ENCODE results near the gene NINJ1.

The NINJ1 gene

GRCh38 chr9:93086447-93087224, 47.4 kb downstream of the NINJ1 start:
- no peak for DNase-seq (ENCODE audit: insufficient read length)
- TF ChIP-seq POLR2AphosphoS5 (IDR thresholded peaks at IDR 0.05; ENCODE audit: low read depth, low read length) (no peak), TAF1 (IDR thresholded peaks at IDR 0.05; ENCODE audit: borderline replicate concordance, low read depth, low read length) (no peak), POLR2A (IDR thresholded peaks at IDR 0.05; ENCODE audit: low read depth, low read length) (no peak)
- FAIRE-seq = no peak

GRCh38 chr9:93085676-93086075, 48.4 kb downstream of the NINJ1 start:
- FAIRE-seq (no peak), DNase-seq (ENCODE audit: insufficient read length) (no peak)
- TF ChIP-seq TAF1 (IDR thresholded peaks at IDR 0.05; ENCODE audit: borderline replicate concordance, low read depth, low read length) (no peak), POLR2AphosphoS5 (IDR thresholded peaks at IDR 0.05; ENCODE audit: low read depth, low read length) (no peak), POLR2A (IDR thresholded peaks at IDR 0.05; ENCODE audit: low read depth, low read length) (no peak)

- FAIRE-seq = no peak
- TF ChIP-seq TAF1 (IDR thresholded peaks at IDR 0.05; ENCODE audit: borderline replicate concordance, low read depth, low read length) = no peak
- TF ChIP-seq POLR2A (IDR thresholded peaks at IDR 0.05; ENCODE audit: low read depth, low read length) = no peak
- no peak for TF ChIP-seq POLR2AphosphoS5 (IDR thresholded peaks at IDR 0.05; ENCODE audit: low read depth, low read length)
These were observed 49.6 kb downstream of the NINJ1 start for GRCh38 chr9:93084471-93084881.

GRCh38 chr9:93083592-93084470, 50.2 kb downstream of the NINJ1 start:
- DNase-seq (ENCODE audit: insufficient read length) (no peak), FAIRE-seq (no peak)
- TF ChIP-seq POLR2AphosphoS5 (IDR thresholded peaks at IDR 0.05; ENCODE audit: low read depth, low read length) = no peak

More at GRCh38 chr9:93084471-93084881, 49.6 kb downstream of the NINJ1 start:
- DNase-seq (ENCODE audit: insufficient read length) = no peak

GRCh38 chr9:93082841-93083411, 51.1 kb downstream of the NINJ1 start:
- DNase-seq (ENCODE audit: insufficient read length) (no peak), FAIRE-seq (peak; percentile 67)
- no peak for TF ChIP-seq POLR2AphosphoS5 (IDR thresholded peaks at IDR 0.05; ENCODE audit: low read depth, low read length)
- no peak for TF ChIP-seq POLR2A (IDR thresholded peaks at IDR 0.05; ENCODE audit: low read depth, low read length)
- TF ChIP-seq TAF1 (IDR thresholded peaks at IDR 0.05; ENCODE audit: borderline replicate concordance, low read depth, low read length) = no peak

DNA sequence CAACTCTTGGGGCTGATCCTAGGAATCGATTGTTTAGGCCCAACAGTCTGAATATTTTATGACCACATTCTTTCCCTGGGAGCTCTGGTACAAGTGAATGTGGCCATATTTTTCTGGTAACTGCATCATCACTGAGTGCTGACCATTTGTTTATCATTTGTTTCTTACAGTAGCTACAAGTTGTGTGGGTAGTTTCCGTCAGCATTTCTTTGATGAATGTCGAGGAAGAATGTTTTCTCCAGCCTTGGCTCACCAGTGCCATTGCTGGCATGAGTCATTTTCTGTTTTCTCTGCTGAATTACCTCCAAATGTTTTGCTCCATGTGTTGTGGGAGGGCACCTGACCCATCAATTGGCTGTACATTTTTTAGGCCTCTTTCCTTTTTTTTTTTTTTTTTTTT, 52.1 kb downstream of the NINJ1 start:
- DNase-seq (ENCODE audit: insufficient read length) = no peak
- FAIRE-seq = no peak
- TF ChIP-seq POLR2A (IDR thresholded peaks at IDR 0.05; ENCODE audit: low read depth, low read length) (no peak), POLR2AphosphoS5 (IDR thresholded peaks at IDR 0.05; ENCODE audit: low read depth, low read length) (no peak), TAF1 (IDR thresholded peaks at IDR 0.05; ENCODE audit: borderline replicate concordance, low read depth, low read length) (no peak)

GRCh38 chr9:93081081-93081529, 52.9 kb downstream of the NINJ1 start:
- no peak for TF ChIP-seq POLR2AphosphoS5 (IDR thresholded peaks at IDR 0.05; ENCODE audit: low read depth, low read length)
- no peak for TF ChIP-seq POLR2A (IDR thresholded peaks at IDR 0.05; ENCODE audit: low read depth, low read length)
- TF ChIP-seq TAF1 (IDR thresholded peaks at IDR 0.05; ENCODE audit: borderline replicate concordance, low read depth, low read length) = no peak
- no peak for DNase-seq (ENCODE audit: insufficient read length)
- FAIRE-seq = no peak

- DNase-seq (ENCODE audit: insufficient read length) (no peak), FAIRE-seq (no peak)
- TF ChIP-seq POLR2A (IDR thresholded peaks at IDR 0.05; ENCODE audit: low read depth, low read length) (no peak), TAF1 (IDR thresholded peaks at IDR 0.05; ENCODE audit: borderline replicate concordance, low read depth, low read length) (no peak), POLR2AphosphoS5 (IDR thresholded peaks at IDR 0.05; ENCODE audit: low read depth, low read length) (no peak)
These were observed 53.6 kb downstream of the NINJ1 start for GRCh38 chr9:93080406-93080805.

GRCh38 chr9:93079371-93079770, 54.7 kb downstream of the NINJ1 start:
- no peak for FAIRE-seq
- TF ChIP-seq TAF1 (IDR thresholded peaks at IDR 0.05; ENCODE audit: borderline replicate concordance, low read depth, low read length) (no peak), POLR2A (IDR thresholded peaks at IDR 0.05; ENCODE audit: low read depth, low read length) (no peak), POLR2AphosphoS5 (IDR thresholded peaks at IDR 0.05; ENCODE audit: low read depth, low read length) (no peak)
- DNase-seq (ENCODE audit: insufficient read length) = no peak

- FAIRE-seq (no peak), DNase-seq (ENCODE audit: insufficient read length) (no peak)
- no peak for TF ChIP-seq POLR2AphosphoS5 (IDR thresholded peaks at IDR 0.05; ENCODE audit: low read depth, low read length)
- TF ChIP-seq POLR2A (IDR thresholded peaks at IDR 0.05; ENCODE audit: low read depth, low read length) = no peak
- no peak for TF ChIP-seq TAF1 (IDR thresholded peaks at IDR 0.05; ENCODE audit: borderline replicate concordance, low read depth, low read length)
These were observed 56.2 kb downstream of the NINJ1 start for GRCh38 chr9:93077811-93078210.

DNA sequence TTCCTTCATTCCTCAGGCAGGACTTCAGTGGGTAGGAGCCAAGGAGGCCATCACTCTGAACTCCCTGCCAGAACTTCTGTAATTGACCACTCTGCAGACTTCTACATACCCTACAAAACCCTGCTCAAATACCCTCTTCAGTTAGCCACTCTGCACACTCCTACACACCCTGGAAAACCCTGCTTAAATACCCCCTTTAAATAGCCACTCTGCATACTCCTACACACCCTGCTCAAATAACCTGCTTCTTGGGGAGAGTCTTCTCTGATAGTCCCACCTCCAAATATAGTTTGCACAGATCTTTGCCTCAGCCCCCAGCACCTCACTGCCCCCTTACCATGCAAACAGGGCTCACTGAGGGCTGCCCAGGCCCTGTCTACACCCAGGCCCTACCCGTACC, 56.7 kb downstream of the NINJ1 start:
- DNase-seq (ENCODE audit: insufficient read length) (no peak), FAIRE-seq (peak; percentile 14)
- no peak for TF ChIP-seq POLR2AphosphoS5 (IDR thresholded peaks at IDR 0.05; ENCODE audit: low read depth, low read length)
- no peak for TF ChIP-seq TAF1 (IDR thresholded peaks at IDR 0.05; ENCODE audit: borderline replicate concordance, low read depth, low read length)
- no peak for TF ChIP-seq POLR2A (IDR thresholded peaks at IDR 0.05; ENCODE audit: low read depth, low read length)

Measured in GM12892 (cell line).